Esophagus muscularis mucosa (tissue), 3 donors: ENCODE data around the gene UNC50.

Experiments used
- EP300 ChIP-seq: sonication (generic); formaldehyde crosslinking; IDR thresholded peaks from one replicate; pipeline ENCODE4 v1.6.1; 2017; ENCODE audit warnings: antibody characterized with exemption
- TF ChIP-seq, protein P1 (sequence below), 3 experiments: fragments of 200-600 bp in 2 of 3; fragments of 450-650 bp in 1 of 3; sonication (generic) in 2 of 3; IDR thresholded peaks; one replicate each; pipeline ENCODE4 v1.5.1; 2017 to 2019; ENCODE audit warnings: antibody characterized with exemption in 3 of 3, mild to moderate bottlenecking in 2 of 3, moderate library complexity in 1 of 3

- no peak for TF ChIP-seq EP300
- TF ChIP-seq, protein P1, sequence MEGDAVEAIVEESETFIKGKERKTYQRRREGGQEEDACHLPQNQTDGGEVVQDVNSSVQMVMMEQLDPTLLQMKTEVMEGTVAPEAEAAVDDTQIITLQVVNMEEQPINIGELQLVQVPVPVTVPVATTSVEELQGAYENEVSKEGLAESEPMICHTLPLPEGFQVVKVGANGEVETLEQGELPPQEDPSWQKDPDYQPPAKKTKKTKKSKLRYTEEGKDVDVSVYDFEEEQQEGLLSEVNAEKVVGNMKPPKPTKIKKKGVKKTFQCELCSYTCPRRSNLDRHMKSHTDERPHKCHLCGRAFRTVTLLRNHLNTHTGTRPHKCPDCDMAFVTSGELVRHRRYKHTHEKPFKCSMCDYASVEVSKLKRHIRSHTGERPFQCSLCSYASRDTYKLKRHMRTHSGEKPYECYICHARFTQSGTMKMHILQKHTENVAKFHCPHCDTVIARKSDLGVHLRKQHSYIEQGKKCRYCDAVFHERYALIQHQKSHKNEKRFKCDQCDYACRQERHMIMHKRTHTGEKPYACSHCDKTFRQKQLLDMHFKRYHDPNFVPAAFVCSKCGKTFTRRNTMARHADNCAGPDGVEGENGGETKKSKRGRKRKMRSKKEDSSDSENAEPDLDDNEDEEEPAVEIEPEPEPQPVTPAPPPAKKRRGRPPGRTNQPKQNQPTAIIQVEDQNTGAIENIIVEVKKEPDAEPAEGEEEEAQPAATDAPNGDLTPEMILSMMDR (IDR thresholded peaks at IDR 0.05), result no peak
These were observed 42.4 kb upstream of the UNC50 start for GRCh38 chr2:98565941-98566340.
